CD4-positive, alpha-beta T cell treated with Interleukin-4 for 4 hours (primary cell): ENCODE results near the gene FLCN.
A peak's percentile ranks its signal among the peaks of the same experiment; 100 is the strongest.
"Not testable (repeated sequence)": the region's sequence is repeated elsewhere in the genome, so short reads cannot be mapped to it uniquely, and the experiment has no call there.

Source experiments
- DNase-seq: peaks from one replicate; pipeline ENCODE4 v3.0.0-alpha.2; 2020

The FLCN gene, protein sequence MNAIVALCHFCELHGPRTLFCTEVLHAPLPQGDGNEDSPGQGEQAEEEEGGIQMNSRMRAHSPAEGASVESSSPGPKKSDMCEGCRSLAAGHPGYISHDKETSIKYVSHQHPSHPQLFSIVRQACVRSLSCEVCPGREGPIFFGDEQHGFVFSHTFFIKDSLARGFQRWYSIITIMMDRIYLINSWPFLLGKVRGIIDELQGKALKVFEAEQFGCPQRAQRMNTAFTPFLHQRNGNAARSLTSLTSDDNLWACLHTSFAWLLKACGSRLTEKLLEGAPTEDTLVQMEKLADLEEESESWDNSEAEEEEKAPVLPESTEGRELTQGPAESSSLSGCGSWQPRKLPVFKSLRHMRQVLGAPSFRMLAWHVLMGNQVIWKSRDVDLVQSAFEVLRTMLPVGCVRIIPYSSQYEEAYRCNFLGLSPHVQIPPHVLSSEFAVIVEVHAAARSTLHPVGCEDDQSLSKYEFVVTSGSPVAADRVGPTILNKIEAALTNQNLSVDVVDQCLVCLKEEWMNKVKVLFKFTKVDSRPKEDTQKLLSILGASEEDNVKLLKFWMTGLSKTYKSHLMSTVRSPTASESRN

DNA sequence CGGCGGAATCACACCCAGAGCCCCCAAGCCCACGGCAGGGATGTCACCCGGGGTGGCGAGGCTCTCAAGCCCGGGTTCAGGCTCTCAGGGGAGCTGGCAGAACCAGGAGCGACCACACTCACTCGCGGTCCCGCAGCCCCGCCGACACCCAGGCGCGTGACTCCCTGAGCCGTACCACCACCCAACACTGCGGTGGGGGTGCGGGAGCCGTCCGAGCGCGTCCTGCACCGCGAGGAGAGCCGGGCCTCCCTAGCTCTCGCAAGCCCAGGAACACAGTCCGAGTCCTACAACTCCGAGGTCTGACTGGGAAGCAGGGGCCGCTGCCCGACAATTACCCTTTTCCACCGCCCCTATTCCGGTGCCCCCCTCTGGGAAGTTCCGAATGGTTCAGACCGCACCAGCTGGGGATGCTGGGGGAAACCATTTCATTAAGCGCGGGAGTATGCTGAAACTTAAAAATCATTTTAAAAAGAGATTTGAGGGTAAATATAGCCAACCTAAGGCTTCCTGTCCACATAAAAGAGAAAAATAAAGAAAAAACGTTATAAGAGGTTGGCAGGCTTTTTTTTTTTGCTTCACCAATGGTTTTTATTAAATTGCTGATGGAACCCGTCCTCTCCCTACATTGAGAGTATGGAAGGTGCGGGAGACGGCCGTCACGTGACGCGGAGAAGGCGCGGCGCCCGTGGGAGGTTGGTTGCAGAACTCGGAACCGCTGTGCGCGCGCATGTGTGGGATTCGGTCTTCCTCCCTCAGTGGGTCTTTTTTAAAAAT, at the start of gene FLCN:
Gene FLCN (minus strand): TSS at position 143 of the 774 bp plus-strand sequence. CDS start 9,031 bp downstream, outside the sequence.
- peak; percentile 89 for DNase-seq

DNA sequence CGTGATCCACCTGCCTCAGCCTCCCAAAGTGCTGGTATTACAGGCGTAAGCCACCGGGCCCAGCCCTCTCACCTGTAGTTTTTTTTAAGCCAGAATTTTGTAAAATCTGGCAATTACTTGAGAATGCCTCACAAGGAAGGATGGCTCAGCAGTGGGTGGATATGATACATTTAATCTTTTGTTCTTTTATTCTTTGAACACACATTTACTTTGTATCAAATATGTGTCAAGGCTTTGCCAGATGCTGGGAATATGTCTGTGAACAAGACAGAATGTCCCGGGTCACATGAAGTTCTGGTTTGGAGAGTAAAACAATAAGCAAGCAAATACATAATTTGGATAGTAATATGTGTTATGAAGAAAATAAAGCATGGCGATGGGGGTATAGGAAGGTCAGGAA, 49.0 kb upstream of the FLCN start:
- DNase-seq, result no peak

DNA sequence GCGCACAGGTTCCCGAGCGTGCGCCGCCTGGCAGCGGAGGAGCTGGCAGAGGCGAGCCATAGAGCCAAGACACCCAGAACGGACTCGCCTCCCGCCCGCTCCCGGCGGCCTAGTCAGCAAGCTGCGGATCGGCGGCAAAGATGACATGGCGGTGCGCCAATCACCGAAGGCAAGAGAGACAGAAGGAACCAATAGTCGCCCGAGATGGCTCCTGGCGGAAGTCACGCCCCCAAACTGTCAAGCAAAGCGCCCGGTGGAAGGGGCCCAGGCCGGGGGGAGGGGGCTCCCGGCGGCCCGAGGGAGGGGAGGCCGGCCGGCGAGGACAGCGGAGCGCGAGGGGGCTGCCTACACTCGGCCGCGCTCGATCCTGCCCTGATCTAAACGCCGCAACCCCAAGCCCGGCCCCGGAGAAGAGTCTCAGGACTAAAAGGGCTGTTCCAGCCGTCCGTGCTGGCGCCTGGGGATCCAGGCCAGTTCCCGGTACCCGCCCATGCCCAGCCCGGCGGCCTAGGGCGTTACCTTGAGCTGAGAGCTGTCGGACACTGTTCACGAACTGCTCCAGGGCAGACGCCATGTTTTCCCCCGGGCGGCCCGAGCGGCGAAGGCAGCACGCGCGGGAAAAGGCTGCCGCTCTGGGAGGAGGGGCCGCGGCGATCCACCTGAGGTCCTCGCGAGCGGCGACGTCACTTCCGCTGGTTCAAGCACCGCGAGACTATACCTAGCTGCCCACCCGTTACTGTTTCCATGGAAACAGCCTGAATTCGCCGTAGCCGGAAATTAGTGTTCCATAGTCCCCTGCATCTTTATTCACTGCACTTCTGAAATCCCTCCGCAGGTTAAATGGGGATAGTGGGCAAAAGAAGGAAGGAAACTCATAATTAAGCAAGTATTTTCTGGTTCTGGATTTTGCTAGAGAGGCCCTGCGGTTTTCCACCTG, 43.9 kb upstream of the FLCN start, which contains the start of gene COPS3:
Gene COPS3 (minus strand): TSS at position 634 of the 937 bp plus-strand sequence. CDS start 60 bp downstream, at position 574.
- DNase-seq, result peak; percentile 98

DNA sequence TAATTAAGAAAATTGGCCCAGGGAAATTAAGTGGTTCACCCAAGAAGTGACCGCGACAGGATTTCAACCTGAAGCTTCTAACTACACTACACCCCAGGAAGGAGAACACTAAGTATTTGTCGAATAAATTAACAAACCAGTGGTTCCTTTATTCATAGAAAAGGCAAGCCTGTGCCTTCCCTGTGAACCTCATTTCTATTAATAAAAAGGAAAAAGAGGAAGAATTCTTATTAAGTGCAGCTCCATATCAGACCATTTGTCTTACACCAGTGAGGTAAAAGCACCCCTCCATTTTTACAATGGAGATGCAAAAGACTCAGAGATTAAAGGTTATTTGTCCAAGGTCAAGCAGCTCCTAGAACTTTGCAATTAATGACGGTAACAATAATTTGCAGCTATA, 42.3 kb upstream of the FLCN start:
- no peak for DNase-seq

DNA sequence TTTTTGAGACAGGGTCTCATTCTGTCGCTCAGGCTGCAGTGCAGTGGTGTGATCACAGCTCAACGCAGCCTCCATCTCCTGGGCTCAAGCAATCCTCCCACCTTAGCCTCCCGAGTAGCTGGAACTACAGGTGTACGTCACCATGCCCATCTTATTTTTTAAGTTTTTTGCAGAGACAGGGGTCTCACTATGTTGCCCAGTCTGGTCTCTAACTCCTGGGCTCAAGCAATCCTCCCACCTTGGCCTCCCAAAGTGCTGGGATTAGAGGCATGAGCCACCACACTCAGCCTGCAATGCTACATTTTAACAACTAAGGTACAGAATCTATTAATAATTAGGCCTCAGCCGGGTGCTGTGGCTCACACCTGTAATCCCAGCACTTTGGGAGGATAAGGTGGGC, 40.5 kb upstream of the FLCN start:
- DNase-seq, result not testable (repeated sequence)

DNA sequence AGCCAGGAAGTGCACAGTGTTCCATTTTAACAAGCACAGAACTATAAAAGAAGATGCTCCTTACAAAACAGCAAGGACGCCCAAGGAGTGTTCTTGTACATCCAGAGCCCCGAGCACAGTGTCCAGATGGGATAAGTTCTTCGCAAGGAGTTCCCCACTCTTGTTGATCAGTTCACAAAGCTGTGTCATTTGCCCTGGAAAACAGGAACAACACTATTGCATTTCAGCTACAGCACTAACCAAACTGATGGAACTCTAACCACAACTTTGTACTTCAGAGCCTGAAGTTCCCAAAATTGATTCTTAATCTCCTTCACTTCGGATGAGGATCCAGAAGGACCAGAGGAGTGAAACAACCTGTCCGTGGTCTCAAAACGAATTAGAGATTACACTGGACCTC, 39.0 kb upstream of the FLCN start:
- DNase-seq, result no peak

DNA sequence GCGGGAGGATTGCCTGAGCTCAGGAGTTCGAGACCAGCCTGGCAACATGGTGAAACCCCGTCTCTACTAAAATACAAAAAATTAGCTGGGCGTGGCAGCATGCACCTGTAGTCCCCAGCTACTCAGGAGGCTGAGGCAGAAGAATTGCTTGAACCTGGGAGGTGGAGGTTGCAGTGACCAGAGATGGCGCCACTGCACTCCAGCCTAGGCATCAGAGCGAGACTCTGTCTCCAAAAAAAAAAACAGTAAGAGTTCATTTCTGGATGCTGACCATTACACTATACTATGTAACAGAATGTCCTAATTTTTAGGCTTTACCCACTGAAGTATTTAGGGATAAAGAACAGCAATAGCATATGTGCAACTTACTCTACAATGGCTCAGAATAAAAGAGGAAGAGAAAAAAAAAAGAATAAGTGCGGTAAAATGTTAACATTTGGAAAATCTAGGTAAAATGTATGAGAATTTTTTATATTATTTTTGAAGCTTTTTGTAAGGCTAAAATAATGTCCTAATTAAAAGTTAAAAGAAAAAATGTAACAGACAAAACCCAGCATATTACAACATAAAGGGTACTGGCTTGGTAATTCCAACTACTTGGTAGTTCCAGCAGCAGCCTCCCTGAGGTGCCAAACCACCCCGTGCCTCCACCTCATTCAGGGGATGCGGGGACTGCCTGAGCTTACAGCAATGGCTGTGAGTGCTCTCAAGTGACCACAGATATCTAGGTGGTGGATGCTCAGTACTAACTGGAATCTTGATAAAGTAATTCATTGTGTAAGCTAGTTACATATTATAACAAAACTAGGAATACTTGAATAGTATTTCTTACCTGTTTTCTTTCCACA, 33.2 kb upstream of the FLCN start:
- no peak for DNase-seq

DNA sequence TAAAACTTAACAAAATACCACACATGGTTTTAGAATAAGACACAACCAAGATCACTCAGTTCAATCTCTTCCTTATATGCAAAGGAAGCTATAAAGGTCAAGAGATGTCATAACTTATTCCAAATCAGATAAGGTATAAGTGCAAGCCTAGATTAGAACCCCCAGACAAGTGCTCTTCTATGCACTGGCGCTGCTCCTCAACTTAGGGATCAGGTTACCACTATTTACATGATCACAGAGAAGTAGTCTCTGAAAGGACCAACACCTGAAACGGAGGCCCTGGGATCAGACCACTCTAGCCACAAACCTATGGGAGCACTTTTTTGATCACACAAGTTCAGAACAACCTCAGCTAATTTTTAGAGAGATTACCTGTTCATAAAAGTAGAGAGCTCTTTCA, 27.5 kb upstream of the FLCN start:
- DNase-seq, result no peak

DNA sequence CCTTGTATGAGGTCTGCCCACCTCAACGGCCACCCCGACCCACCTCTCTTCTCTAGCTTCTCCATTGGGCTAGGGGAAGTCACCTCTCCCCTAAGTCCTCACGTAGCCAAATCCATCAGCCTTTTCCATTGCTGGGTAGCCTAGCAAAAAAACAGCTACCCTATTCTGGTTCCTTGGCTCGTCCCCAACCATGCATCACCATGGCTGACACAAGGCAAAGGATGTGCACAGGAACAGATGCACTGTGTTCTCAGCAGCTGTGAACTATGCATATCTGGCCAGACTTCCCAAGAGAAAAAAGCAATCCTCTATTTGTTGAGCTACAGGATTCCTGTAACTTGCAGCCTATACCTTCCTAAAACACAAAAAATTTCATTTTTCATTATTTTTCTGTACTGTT, 22.0 kb upstream of the FLCN start:
- no peak for DNase-seq

DNA sequence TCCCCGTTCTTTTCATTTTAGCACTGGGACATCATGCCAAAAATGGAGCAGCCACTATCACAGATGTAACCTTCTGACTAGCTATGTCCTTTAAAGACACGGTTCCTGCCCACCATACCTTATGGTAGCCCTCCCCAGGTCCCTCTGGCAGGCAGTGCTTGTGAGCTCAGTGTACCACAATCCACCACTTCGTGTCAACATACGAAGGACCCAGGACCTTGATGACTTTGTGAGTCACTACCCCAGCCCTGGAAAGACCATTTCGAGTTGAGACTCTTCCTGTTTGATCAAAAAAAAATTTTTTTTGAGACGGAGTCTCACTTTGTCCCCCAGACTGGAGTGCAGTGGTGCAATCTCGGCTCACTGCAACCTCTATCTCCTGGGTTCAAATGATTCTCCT, 21.0 kb upstream of the FLCN start:
- DNase-seq, result no peak

DNA sequence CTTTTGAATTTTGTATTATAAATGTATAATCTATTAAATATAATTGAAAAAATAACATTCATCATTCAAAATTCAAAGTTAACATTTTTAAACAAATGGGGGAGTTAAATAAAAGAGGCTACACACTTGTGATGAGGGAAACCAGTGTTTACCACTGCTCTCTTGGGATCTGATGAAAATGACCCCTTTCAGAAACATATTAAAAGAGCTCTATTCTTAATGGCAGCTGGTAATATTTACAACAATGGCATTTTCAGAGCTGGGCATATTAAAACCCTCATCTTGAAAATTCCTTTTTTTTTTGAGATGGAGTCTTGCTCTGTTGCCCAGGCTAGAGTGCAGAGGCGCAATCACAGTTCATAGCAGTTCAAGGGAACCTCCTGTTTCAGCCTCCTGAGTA, 19.3 kb upstream of the FLCN start:
- DNase-seq, result no peak

DNA sequence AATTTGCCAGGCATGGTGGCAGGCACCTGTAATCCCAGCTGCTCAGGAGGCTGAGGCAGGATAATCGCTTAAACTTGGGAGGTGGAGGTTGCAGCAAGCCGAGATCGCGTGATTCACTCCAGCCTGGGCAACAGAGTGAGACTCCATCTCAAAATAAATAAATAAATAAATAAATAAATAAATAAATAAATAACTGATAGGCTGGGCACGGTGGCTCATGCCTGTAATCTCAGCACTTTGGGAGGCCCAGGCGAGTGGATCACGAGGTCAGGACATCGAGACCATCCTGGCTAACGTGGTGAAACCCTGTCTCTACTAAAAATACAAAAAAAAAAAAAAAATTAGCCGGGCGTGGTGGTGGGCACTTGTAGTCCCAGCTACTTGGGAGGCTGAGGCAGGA, 18.7 kb upstream of the FLCN start:
- not testable (repeated sequence) for DNase-seq

DNA sequence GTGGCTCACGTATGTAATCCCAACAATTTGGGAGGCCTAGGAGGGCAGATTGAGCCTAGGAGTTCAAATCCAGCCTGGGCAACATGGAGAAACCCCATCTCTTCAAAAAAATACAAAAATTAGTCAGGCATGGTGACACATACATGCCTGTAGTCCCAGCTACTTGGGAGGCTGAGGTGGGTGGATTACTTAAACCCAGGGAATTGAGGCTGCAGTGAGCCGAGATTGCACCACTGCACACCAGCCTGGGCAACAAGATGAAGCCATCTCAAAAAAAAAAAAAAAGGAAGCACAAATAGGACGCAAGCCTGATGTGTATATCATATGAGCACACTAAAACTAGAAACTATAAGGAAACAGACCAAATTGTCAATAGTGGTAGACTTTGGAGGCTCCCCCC, 17.1 kb upstream of the FLCN start:
- no peak for DNase-seq

DNA sequence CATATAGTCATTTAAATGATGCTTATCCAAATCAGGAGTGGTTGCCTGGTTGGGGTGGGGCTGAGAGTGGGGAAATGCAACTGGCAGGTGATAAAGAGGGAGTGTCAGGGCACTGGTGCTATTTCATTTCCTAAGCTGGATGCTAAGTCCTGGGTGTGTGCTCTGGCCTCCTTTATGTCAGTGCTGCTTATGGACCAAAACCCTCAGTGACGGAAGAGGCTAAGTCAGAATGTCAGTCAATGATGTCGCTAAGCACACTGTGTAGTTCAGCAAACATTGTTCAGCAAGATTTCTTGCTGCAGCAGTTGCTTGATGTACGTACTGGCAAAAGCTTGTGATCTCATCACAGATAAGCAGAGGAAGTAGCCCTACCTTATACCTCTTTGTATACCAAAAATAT, 16.4 kb upstream of the FLCN start:
- no peak for DNase-seq

DNA sequence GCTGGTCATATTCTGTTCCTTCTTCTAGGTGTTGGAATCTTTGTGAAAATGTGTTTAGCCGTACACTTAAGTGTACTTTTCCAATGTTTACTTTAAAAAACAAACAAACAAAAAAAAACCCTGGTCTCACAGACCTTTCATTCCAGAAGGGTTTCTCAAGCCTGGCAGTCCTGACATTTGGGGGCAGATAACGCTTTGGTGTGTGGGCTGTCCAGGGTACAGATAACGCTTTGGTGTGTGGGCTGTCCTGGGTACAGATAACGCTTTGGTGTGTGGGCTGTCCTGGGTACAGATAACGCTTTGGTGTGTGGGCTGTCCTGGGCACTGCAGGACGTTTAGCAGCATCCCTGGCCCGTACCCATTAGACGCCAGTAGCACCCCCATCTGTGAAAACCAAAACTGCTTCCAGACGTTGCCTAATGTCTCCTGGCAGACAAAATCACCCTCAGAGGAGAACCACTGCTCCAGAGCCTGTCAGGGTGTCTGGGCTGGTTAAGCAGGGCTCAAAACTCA, 15.2 kb upstream of the FLCN start:
- no peak for DNase-seq

DNA sequence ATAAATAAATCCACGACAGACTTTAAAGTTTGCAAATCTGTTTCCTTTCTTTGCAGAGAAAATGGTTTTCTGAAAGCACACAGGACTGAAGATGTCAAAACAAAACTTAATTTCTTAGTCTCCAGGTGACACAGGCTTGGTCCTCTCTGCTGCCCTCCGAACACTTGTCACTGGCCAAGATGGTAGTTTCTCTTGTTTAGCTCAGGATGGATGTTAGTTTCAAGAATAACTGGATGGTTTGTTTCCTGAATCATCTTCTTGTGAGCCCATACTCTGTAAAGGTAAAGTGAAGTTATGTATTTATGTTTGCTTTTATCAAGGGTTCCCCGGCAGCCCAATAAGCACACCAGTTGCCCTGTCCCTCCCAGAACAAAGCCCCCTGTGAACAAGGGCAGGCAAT, 9.9 kb upstream of the FLCN start:
- no peak for DNase-seq

DNA sequence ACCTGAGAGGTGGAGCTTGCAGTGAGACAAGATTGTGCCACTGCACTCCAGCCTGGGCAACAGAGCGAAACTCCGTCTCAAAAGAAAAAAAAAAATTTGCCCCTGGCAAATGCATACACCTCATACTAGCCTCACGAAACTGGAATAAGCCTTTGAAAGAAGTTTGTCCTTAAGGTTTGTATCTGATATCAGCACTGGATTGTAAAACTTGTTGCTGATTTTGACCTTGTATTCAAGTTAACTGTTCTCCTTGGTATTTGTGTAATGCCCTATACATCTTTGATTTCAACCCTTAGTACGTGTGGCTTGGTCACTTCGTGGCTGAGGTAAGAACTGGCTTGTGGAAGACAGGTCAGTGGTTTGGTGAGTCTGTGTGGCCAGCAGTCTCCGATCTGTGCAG, 6.2 kb upstream of the FLCN start:
- DNase-seq, result no peak

DNA sequence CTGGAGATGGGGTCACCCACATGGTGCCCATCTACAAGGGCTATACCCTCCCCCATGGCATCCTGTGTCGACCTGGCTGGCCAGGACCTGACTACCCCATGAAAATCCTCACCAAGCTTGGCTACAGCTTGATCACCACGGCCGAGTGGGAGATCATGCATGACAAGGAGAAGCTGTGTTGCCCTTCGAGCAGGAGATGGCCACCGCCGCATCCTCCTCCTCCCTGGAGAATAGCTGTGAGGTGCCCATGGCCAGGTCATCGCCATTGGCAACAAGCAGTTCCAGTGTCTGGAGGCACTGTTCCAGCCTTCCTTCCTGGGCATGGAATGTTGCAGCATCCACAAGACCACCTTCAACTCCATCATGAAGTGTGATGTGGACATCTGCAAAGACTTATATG, 5.3 kb upstream of the FLCN start:
- DNase-seq, result no peak

DNA sequence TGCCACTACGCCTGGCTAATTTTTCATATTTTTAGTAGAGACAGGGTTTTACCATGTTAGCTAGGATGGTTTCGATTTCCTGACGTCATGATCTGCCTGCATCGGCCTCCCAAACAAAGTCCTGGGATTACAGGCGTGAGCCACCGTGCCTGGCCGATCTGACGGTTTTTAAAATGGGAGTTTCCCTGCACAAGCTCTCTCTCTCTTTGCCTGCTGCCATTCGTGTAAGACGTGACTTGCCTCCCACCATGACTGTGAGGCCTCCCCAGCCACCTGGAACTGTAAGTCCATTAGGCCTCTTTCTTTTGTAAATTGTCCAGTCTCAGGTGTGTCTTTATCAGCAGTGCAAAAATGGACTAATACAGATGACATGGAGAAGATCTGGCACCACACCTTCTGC, 4.7 kb upstream of the FLCN start:
- DNase-seq, result no peak

DNA sequence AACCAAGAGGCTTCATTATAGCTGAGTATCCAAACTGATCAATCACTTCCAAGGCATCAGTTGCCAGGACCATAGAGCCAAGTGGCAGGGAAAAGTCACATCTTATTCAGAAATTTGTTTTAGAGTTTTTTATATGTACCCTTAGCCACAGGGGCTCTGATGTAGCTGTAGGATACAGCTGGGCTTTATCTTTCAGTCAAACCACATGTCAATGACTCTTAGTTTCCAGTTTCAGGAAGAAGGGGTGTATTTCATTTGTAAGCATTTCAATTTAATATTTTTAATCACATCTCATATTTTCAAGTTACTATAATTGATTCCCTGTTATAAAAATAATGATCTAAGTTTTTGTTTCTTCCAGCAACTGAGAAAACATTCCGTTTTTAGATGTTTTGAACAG, 2.9 kb upstream of the FLCN start:
- no peak for DNase-seq

DNA sequence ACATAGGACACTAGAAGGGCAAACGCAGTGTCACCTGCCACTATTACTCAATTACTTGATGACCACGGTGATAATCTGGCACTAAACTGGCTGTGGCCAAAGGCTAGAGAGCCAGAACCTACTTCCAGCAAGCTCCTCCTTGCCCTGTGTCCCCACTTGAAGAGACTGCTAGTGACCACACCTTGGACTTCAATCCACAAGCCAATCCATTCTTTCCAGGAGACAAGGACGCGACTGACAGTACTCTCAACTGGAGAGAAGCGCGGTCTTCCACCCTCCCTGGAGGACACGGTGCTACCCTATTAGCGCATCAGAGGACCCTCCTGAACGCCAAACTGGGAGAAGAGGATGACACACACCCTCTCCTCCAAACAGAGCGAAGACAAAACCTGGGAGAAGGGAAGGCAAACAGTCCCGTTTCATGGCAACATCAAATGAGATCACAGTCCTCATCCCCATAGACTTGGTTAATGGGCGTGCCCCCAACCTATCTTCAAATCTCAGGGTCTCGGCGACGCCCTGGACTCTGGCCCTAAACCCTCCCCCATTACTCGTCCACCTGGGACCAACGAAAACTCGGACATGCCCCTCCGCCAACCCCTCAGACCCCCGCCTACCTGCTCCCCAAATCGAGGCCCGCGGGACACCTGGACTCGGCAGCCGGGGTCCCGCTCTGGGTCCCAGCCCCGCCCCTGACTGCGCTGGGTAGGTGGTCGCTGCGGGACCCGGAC, 508 bp downstream of the FLCN start:
- no peak for DNase-seq
